Lower lobe of right lung (tissue), 2 donors: ENCODE data around the gene CRTC3. TPM values are rescaled to one million over a fixed set of nuclear protein-coding genes. Genes with fewer than 3 reads are reported as not detected.
A peak's percentile ranks its signal among the peaks of the same experiment; 100 is the strongest.

Experiments
- ATAC-seq, 2 donors: fragments of 200-7000 bp; cut with Tn5 transposase; one replicate each; pipeline ENCODE4 v1.9.1; 2020 to 2022; ENCODE audit warnings: mild to moderate bottlenecking in 2 of 2, moderate library complexity in 2 of 2
- DNase-seq: peaks from one replicate; pipeline ENCODE4 v3.0.0-alpha.2; 2020
- H3K27ac ChIP-seq: fragments of 200-600 bp; one replicate; pipeline ENCODE4 v1.8.0; 2022
- H3K27me3 ChIP-seq: fragments of 200-600 bp; one replicate; pipeline ENCODE4 v1.8.0; 2022; ENCODE audit warnings: low read depth
- H3K36me3 ChIP-seq: fragments of 200-600 bp; one replicate; pipeline ENCODE4 v1.8.0; 2022; ENCODE audit warnings: mild to moderate bottlenecking
- H3K4me1 ChIP-seq: fragments of 200-600 bp; one replicate; pipeline ENCODE4 v1.8.0; 2022
- H3K4me3 ChIP-seq: fragments of 200-600 bp; one replicate; pipeline ENCODE4 v1.8.0; 2022; ENCODE audit warnings: mild to moderate bottlenecking
- H3K9me3 ChIP-seq: fragments of 200-600 bp; one replicate; pipeline ENCODE4 v1.8.0; 2022
- CTCF ChIP-seq: fragments of 200-600 bp; IDR thresholded peaks from one replicate; pipeline ENCODE4 v1.8.0; 2022; ENCODE audit warnings: antibody characterized with exemption, mild to moderate bottlenecking
- intact Hi-C: fragments of 100-400 bp; cut with DNase I; formaldehyde crosslinking; loops from one replicate; pipeline ENCODE4 v1.11.0; 2022
- total RNA-seq: library from RNA; stranded (reverse); fragmentation: NEBNext Ultra II Directional; extraction: Animal tissue kit (Norgen Biotek cat#: 25700); gene quantifications from one replicate; pipeline ENCODE4 v1.2.1, GENCODE V29; 2021
- donor health status: DM: no; HTN: yes; CAD: no; lungs with severe emphysema.

Gene CRTC3
- total RNA-seq, 1 donor from 2014 or later, result 40.6 TPM

- intact Hi-C loops, result no loop called here
- Histone ChIP-seq H3K36me3 (no peaks in the 10 kb centered on the region), H3K27me3 (no peaks in the 10 kb centered on the region), H3K9me3 (no peaks in the 10 kb centered on the region), H3K4me1 (peaks cover 81% of the 10 kb centered on the region), H3K4me3 (no peak overlapping the region), H3K27ac (peak overlapping the region; percentile 70)
- ATAC-seq, result peak; percentile 20 to 29
- no peak for DNase-seq
- TF ChIP-seq CTCF, result no peak
Observed at GRCh38 chr15:90564051-90564450, 34.3 kb downstream of the CRTC3 start.

- Histone ChIP-seq H3K9me3 (no peaks in the 10 kb centered on the region), H3K4me1 (peaks cover 87% of the 10 kb centered on the region), H3K36me3 (no peaks in the 10 kb centered on the region), H3K4me3 (no peak overlapping the region), H3K27ac (peak overlapping the region; percentile 70), H3K27me3 (no peaks in the 10 kb centered on the region)
- DNase-seq (no peak), ATAC-seq (no peak)
- no peak for TF ChIP-seq CTCF
- intact Hi-C loops, result no loop called here
Observed at GRCh38 chr15:90564590-90564989, 34.9 kb downstream of the CRTC3 start.

GRCh38 chr15:90565866-90566265 is 36.1 kb downstream of the CRTC3 start:
- no peaks in the 10 kb centered on the region for H3K9me3 ChIP-seq
- DNase-seq (no peak), ATAC-seq (no peak)
- no peak overlapping the region for H3K4me3 ChIP-seq
- H3K36me3 ChIP-seq, result no peaks in the 10 kb centered on the region
- H3K27ac ChIP-seq, result peak overlapping the region; percentile 34
- H3K4me1 ChIP-seq, result peaks cover 93% of the 10 kb centered on the region
- TF ChIP-seq CTCF, result no peak
- H3K27me3 ChIP-seq, result no peaks in the 10 kb centered on the region
- intact Hi-C loops, result no loop called here

GRCh38 chr15:90570643-90571042 is 40.9 kb downstream of the CRTC3 start:
- H3K27me3 ChIP-seq, result no peaks in the 10 kb centered on the region

GRCh38 chr15:90571063-90571541 is 41.4 kb downstream of the CRTC3 start:
- no peaks in the 10 kb centered on the region for H3K9me3 ChIP-seq
- ATAC-seq (peak; percentile 77 to 89), DNase-seq (peak; percentile 60)
- H3K27me3 ChIP-seq, result no peaks in the 10 kb centered on the region
- no peak for TF ChIP-seq CTCF
- intact Hi-C loops, result no loop called here
- peak overlapping the region; percentile 42 for H3K27ac ChIP-seq
- no peaks in the 10 kb centered on the region for H3K36me3 ChIP-seq
- H3K4me3 ChIP-seq, result no peak overlapping the region
- peaks cover 52% of the 10 kb centered on the region for H3K4me1 ChIP-seq

More at GRCh38 chr15:90570643-90571042, 40.9 kb downstream of the CRTC3 start:
- TF ChIP-seq CTCF, result no peak
- Histone ChIP-seq H3K4me3 (no peak overlapping the region), H3K4me1 (peaks cover 57% of the 10 kb centered on the region), H3K9me3 (no peaks in the 10 kb centered on the region), H3K36me3 (no peaks in the 10 kb centered on the region), H3K27ac (peak overlapping the region; percentile 9)
- no peak for DNase-seq
- ATAC-seq, result no peak
- intact Hi-C loops, result no loop called here

- Histone ChIP-seq H3K9me3 (no peaks in the 10 kb centered on the region), H3K27ac (no peak overlapping the region), H3K4me1 (peaks cover 39% of the 10 kb centered on the region), H3K36me3 (no peaks in the 10 kb centered on the region), H3K4me3 (no peak overlapping the region), H3K27me3 (no peaks in the 10 kb centered on the region)
- TF ChIP-seq CTCF, result no peak
- DNase-seq, result no peak
- intact Hi-C loops, result no loop called here
- ATAC-seq, result no peak
Observed at GRCh38 chr15:90572893-90573292, 43.2 kb downstream of the CRTC3 start.
